ENCODE measurements around the gene PAIP2.

DNA sequence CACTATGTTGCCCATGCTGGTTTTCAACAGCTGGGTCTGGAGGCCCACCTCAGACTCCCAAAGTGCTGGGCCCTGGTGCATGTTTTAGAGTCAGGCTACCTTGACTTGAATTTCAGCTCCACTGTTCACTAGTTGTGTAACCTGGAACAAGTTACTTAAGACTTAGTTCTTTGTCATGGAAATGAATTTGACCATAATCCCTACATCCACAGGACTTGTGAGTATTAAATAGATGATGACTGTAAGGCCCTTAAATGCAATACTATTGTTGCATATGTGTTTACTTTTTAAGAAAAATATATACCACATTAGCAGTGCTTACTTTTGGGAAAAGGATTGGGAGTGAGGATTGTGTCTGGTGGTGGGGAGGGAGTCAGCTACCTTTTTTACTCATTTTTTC is 16.4 kb downstream of the PAIP2 start:
- TF ChIP-seq, protein P1, sequence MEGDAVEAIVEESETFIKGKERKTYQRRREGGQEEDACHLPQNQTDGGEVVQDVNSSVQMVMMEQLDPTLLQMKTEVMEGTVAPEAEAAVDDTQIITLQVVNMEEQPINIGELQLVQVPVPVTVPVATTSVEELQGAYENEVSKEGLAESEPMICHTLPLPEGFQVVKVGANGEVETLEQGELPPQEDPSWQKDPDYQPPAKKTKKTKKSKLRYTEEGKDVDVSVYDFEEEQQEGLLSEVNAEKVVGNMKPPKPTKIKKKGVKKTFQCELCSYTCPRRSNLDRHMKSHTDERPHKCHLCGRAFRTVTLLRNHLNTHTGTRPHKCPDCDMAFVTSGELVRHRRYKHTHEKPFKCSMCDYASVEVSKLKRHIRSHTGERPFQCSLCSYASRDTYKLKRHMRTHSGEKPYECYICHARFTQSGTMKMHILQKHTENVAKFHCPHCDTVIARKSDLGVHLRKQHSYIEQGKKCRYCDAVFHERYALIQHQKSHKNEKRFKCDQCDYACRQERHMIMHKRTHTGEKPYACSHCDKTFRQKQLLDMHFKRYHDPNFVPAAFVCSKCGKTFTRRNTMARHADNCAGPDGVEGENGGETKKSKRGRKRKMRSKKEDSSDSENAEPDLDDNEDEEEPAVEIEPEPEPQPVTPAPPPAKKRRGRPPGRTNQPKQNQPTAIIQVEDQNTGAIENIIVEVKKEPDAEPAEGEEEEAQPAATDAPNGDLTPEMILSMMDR (IDR thresholded peaks at IDR 0.05), result no peak
- TF ChIP-seq POLR2A (IDR thresholded peaks at IDR 0.05), result no peak
